CD4-positive, alpha-beta T cell treated with Interleukin-10 for 1 hour (primary cell): Measurements from ENCODE around the gene CHN2.

Experiments used
- DNase-seq: peaks from one replicate; pipeline ENCODE4 v3.0.0-alpha.2; 2020

The CHN2 gene

DNA sequence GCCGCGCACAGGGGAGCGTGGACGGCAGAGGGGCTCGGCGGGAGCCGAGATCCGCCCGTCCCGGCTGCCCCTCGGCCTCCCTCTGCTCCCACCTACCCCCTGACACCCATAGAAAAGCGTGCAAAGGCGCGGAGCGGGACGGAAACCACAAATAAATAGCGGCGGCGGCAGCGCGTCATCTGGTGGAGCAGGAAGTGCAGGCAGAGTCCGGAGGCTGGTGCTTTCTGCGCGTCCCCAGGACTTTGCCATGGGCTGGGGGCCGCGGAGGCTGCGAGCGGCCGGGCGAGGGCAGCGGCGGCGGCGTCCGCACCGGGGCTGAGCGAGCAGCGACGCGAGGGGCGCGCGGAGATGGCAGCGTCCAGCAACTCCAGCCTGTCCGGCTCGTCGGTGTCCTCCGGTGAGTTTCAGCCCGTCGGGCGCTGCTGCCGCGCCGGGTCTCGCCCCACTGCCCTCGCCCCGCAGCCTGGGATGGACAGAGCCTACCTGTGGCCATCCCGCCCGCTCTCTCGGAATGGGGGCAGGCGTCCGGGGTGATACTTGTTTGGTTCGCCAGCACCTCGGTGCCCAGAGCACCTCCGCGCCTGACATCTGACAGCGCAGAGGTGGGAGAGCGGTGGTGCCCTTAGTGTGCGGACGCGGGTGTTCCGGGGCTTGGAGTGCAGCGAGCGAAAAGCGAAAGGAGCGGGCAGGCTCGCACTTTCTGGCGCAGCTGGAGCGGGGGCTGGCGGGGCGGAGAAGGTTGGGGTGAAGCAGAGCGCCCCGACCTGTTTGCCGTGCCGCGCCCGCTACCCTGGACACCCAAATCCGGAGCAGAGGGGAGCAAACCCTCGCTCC lies at the start of gene CHN2:
Gene CHN2 (plus strand): TSS at position 182 of the 834 bp plus-strand sequence.
- peak; percentile 64 for DNase-seq

DNA sequence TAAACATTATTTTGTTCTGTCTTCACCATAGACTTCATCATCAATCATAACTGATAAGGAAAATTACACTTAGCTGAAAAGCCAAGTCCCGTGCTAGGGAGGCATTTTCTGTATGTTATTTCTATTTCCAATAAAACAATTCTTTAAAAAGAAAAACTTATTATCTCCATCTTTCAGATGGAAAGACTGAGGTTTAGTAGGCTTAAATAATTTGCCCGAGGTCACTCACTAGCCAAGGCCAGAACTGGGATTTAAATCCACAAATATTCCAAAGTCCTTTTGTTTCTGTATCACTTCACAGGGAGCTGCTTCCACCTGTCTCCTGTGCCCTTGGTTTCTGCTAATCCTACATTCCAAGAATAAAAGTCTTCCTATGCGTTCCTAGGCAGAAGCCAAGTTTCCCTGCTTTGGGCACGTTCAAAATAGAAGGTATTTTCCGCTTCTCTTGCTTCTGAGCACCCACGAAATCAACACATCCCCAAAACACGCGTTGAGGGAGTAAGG lies 49.0 kb upstream of the CHN2 start:
- DNase-seq, result no peak

DNA sequence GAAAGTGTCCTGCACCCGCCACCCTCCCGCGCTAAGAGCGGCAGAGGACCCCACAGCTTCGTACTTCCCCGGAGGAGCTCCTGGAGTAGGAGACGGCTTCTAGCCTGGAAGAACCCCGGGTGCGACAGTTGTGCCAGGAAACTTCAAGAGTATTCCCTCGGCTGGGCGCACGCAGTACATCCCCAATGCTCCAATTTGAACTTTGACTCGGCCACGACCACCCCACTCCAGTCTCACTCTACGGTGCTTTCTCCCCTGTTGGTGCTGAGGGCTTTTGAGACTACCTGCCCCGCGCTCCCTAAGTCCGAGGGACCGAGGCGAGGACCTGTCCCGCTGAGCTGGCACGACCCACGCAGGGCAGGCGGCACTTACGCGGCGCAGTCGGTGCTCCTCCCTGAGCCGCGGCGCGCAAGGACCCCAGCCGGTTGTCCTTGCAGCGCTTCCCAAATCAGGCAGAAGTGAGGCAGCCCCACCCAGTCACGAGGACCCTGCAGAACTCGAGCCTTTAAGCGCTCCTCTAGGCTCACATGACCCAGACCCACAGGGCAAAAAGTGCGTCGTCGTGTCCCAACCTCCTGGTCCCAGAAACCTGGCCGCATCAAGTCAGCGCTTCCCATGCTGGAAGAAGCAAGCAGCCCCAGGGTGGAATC lies 48.4 kb upstream of the CHN2 start, which contains the start of gene CPVL:
Gene CPVL (minus strand): TSS at position 481 of the 650 bp plus-strand sequence. CDS start 25,476 bp downstream, outside the sequence.
- DNase-seq, result no peak

DNA sequence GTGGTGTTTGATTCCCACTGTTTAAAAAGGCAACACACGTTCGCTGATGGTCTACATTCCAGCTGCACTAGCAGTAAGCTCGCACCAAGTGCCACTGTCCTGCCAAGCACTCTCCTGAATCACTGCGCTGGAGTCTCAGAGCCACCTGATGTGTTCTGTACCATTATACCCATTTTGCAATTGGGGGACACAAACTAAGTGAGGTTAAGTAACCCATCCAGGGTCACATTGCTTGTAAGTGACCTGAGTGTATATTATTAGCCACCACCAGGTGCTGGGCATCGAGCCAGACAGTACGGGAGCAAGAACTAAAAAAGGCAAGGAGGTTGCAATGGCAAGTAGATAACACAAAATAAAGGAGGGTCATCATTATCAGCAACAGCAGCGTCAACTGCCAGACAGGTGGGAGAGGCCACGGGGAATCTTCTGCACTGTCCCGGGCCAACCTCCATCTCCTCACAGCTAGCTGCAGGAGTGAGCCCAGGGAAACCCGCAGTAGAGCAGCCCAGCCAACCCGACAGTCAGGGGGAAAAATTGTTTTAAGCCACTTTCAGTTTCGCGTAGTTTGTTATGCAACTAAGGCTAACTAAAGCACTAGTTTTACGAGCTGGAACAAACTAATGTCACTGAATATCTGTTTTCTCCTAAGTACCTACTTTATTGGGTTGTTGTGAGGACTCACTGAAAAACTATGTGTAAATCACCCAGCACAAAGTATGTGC lies 47.5 kb upstream of the CHN2 start:
- DNase-seq, result no peak

DNA sequence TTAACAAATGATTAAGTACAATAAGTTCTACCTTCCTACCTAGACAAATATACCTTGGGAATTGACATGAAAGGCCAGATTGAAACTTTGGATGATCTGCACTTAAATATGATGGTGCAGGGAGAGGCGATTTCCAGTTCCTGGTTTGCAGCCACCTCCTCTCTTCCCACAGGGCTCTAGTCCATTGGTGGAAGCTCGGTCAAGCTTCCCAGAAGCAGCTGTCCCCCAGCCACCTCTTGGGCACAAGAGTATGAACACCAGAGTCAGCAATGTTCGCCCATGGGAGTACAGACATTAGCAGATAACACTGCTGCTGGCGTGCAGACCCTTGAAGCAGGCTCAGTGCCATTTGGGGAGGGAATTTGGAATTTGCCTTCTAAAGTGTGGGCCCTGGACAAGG lies 46.8 kb upstream of the CHN2 start:
- DNase-seq, result no peak

DNA sequence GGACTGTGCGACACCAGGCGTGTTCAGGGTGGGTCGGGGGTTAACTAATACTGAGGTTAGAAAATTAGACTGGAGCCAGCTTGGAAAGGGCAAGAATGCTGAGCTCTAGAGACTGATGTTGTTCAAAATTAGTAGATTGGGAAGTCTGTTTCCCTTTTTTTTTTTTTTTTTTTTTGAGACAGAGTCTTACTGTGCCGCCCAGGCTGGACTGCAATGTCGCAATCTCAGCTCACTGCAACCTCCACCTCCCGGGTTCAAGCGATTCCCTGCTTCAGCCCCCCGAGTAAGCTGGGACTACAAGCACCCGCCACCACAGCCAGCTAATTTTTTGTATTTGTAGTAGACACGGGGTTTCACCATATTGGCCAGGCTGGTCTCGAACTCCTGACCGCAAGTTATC lies 45.5 kb upstream of the CHN2 start:
- DNase-seq, result no peak

DNA sequence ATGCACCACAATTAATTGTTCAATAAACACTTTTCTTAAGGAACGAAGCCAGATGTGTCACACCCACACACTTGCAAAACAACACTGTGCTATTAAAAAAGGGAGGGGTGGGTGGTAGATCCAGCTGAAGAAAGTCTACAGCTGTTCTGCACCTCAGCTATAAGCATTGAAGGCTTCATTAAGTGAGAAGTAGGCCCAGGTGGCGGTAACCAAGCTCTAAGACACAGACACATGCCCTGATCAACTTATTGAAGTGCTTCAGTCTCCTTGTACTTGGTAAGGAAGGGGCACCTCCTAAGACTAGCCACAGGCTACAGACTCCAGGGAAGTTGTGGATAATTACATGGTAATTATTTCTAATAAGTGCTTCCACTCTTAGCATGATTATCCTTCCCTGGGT lies 43.7 kb upstream of the CHN2 start:
- no peak for DNase-seq

DNA sequence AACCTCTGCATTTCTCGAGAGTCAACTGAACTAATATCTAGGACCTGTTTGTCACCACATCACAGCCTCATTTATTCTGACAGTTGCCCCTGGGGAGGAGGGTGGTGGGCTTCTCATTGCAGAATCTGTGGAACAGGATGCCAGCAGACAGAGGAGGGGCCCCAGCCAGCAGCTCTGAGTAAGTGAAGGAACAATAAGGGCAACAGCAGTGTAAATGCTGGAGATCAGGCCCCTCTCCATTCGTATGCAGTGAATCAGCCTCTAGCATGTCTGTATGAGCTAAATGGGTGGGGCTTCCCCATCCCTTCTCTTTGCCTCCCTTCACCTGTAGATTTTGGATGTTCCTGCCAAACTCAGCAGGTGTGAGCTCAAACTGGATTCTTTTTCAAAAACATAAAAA lies 40.5 kb upstream of the CHN2 start:
- DNase-seq, result no peak

DNA sequence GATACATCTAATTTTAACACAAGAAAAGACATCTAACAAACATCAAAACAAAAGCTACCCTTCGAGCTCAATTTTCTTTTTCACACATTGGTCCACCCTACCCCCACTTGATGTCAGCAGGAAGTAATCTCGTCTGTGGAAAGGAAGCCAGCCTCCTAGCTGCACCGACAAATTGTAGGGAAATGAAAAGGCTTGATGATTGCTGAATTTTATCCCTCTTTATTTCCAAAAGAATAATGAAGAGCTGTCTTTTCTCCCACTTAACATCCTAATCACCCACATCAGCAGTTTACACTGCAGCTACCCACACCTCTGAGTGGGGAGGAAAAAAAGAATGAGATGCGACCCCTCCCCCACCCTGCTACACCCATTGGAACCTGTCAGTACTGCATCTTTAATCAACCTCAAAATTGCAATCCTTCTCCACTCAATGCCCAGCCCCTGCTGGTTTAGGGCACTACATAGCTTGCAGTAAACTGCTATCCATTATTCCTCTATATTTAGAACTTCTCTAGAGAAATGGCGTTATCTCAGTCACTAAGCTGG lies 37.6 kb upstream of the CHN2 start:
- peak; percentile 12 for DNase-seq

DNA sequence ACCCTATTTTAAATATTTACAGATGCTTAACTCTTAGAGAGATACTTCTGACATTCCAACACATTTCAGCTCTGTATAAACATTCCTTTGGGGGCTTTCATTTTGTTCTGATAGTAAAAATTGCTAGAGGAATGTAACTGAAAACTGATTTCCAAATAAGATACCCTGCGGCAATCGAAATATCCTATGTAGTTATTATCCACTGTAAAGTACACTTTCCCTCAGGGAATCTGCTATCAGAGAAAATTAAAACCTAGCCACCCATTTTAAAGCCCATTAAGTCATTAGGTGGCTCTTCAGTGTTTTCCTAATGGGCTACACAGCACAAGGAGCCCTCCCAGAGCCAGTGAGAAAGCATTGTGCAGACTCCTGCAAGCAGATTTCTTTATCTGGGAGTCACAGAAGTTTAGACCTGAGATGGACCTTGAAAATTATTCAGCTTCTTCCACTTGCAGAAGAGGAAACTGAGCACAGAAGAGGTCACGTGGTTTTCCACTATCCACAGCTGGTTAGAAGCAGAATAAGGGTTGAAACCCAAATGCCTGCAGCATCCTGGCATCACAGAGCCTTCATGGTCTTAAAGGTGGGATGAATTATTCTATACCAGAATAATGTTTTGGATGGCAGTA lies 35.7 kb upstream of the CHN2 start:
- DNase-seq, result no peak

DNA sequence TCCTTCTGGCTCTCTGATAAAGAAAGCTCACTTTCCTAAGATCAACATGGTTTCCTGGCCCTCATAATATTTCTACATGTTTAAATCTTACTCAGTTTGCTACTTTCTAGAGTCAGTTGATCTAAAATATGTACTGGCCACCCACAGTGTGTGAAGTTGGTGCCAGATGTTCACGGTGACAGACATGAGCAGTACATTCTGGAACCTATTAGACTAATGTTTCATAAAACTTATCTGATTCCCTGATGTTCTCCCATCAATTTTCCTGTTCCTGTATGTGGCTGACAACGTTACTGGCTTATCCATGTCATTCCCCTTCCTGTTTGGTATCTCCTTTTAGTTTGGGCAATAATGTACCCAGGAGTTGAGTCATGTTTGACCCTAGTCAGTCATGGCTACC lies 34.5 kb upstream of the CHN2 start:
- no peak for DNase-seq

DNA sequence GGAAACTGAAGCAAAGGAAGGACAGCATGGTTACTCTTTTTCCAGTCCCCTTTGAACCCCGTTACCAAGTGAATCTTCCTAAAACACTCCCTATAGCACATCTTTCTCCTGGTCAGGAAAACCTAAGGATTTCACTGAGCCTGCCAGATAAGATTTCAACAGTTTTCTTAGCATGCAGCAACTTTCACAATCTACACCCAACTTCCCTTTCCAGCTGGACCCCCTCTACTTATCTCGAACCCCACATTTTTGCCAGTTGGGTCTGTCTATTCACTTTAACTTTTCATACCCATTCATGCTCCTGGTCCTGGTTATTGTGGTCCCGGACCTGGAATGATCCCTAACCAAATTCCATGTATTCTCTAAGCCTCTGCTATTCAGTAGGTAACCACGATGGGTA lies 33.3 kb upstream of the CHN2 start:
- DNase-seq, result no peak

DNA sequence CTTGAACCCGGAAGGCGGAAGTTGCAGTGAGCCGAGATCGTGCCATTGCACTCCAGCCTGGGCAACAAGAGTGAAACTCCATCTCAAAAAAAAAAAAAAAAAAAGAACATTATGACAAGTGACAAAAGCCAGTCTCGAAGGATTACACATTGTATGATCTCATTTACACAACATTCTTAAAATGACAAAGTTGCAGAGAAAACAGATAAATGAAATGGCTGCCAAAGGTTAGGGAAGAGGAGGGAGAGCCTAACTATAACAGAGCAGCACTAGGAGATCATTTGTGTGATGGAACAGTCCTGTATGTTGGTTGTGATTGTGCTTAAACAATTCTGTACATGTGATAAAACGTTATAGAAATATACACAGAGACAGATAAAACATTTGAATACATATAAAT lies 32.0 kb upstream of the CHN2 start:
- no peak for DNase-seq

DNA sequence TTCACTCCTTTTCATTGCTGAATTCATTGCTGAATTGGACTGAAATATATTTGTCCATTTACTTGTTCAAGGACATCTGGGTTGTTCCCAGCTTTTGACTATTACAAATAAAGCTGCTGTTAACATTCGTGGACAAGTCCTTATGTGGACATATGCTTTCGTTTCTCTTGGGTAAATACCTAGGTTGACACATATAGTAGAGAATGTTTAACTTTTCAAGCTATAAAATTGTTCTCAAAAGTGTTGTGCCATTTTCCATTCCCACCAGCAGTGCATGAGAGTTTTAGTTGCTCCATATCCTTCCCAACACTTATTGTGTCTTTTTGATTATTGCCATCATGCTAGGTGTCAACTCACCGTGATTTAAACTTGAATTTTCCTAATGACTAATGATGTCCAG lies 30.7 kb upstream of the CHN2 start:
- DNase-seq, result no peak

DNA sequence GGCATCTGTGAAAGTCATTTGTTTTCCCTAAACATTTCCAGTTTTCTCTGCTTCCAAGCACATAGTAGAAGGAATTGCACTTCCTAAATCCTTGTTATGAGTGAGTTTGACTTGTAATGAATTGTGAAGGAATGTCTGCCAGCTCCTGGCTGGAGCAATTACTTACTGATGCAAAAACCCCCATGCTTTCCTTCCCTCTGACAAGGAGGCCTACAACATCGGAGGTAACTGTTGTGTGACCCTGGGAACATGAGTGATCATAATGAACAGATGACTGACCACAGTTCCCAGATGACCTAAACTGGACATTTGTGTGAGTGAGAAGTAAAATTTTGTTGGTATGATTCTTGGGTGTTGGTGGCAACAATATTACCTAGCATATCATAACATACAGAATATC lies 26.9 kb upstream of the CHN2 start:
- DNase-seq, result no peak

DNA sequence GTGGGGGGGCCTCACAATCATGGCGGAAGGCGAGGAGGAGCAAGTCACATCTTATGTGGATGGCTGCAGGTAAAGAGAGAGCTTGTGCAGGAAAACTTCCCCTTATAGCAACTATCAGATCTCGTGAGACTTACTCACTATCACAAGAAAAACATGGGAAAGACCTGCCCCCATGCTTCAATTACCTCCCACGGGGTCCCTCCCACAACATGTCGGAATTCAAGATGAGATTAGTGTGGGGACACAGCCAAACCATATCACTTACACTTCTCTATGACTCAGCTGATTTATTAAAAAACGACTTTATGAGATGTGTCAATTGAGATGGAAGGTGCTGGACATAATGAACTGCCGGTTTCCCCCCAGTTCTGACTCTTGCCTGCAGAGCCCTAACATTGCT lies 23.8 kb upstream of the CHN2 start:
- DNase-seq, result no peak

DNA sequence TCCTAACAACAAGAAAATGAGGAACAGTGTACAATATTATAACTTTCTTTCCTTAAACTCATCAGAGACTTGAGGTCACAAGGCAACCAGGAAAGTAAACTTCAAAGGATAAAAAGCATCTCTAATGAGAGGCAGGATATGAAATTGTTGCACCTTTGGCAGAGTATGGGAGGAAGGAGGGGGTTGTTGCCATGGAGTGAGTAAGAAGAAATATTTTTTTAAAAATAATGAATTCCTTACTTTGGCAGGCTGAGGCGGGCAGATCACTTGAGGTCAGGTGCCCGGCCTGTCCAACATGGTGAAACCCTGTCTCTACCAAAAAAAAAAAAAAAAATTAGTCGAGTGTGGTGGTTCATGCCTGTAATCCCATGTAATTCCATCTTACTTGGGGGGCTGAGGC lies 21.1 kb upstream of the CHN2 start:
- DNase-seq, result no peak

DNA sequence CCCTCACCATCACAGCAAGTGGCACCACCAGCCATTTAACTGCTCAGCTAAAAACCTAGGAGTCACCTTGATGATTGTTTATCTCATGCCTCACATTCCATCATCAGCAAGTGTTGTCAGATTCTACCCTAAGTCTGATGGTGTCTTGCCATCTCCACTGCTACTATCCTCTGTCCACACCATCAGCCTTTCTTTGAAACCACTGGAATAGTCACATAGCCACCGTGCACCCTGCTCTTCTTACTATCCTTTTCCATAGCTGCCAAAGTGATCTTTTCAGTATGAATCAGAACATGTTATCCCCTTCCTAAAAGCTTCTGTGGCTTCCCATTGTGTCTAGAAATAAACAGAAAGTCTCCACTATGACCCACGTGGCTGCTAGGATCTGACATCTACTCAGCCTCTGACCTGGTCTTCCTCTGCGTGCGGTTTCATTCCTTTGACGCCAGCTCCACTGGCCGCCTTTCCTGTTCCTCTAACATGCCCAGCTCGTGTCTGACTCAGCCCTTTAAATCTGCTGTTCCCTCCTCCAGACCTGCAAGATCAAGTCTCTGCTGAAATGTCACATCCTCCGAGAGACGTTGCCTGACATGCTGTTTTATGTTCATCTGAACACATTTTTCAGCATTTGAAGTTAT lies 16.5 kb upstream of the CHN2 start:
- DNase-seq, result peak; percentile 25

DNA sequence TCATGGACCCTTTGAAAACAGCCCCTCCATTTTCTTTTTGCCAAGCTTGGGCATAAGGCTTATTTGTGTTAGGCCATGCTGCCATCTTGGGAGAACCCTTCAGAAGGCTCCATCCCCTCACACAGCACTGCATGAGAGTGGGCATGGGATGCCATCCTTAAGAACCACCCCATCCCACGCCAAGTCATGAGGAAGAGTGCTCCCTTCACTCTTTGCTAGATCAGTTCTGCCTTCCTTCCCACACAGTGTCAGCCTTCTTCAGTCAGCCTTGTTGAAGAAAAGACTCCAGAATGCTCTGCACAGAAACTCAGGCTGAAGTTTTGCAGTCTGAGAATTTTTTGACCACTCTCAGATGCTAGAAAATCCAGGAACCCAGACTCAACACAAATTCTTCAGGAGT lies 15.5 kb upstream of the CHN2 start:
- DNase-seq, result no peak

DNA sequence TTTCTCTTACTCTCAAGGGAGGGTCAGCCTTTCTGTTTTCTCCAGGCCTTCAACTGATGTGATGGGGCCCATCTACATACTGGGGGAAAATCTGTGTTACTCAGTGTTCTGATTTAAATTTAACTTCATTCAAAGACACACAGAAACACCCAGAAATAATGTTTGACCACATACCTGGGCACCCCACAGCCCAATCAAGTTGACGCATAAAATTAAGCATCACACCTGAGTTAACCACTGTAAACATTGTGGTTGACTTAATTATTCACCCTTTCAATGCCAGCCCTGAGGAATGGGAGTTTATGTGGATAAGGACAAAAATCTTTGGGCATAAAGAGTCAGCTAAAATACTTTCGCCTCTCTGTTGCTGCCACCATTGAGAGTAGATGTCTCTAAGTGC lies 10.0 kb upstream of the CHN2 start:
- DNase-seq, result no peak

DNA sequence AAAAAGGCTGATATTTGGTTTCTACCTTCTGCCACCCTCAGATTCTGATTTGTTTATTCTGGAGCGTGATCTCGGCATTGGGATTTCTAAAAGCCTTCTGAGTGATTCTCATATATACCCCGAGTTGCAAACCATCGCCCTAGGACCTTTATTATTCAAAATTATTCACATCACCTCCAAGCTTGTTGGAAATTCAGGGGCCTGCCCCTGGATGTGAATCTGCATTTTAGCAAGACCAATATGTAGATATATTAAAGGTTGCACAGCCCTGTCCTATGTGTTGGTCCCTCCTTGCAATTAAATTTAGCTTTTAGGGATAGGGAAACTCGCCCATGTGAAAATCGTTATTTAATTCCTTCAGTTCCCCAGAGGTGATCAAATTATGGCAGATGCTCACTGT lies 9.0 kb upstream of the CHN2 start:
- no peak for DNase-seq

DNA sequence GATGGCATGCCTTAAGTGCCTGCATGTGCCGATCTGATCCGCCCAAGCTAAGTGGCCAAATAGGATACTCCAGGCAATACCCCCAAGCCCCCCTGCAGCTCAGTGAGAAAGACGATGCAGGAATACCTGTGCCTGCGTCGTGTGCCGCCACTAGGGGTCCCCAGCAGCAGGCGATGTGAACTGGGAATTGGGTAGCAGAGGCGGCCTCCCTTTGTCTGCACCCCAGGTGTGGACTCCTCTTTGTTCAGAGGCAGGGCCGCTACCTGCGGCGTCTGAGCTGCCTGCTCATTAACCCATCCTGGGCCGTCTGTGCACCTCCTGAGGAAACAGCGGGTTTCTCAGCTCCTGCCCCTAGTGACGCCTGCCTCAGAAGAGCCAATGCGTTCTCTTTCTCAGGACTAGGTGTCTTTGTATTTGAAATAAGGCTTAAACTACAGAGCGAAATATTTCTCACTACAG lies 4.8 kb upstream of the CHN2 start:
- DNase-seq, result peak; percentile 66
